Hepatocyte (in vitro differentiated cells): Measurements from ENCODE around the gene CBX3. TPM values are rescaled to one million over a fixed set of nuclear protein-coding genes. Genes with fewer than 3 reads are reported as not detected.
"Not testable (repeated sequence)": the region's sequence is repeated elsewhere in the genome, so short reads cannot be mapped to it uniquely, and the experiment has no call there.

Source experiments
- DNase-seq: peaks from one replicate; pipeline ENCODE4 v3.0.0-alpha.2; 2016; ENCODE audit warnings: low spot score
- H2AFZ ChIP-seq: fragments of 200-600 bp; sonication (generic); 2 replicates; pipeline ENCODE4 v1.6.0; 2016; ENCODE audit warnings: antibody characterized with exemption, mild to moderate bottlenecking
- H3K27ac ChIP-seq: fragments of 200-600 bp; sonication (generic); 2 replicates; pipeline ENCODE4 v1.5.1; 2016; ENCODE audit warnings: mild to moderate bottlenecking
- H3K27me3 ChIP-seq: fragments of 200-600 bp; sonication (generic); 2 replicates; pipeline ENCODE4 v1.6.1; 2016
- H3K36me3 ChIP-seq: fragments of 200-600 bp; sonication (generic); replicated peaks from 2 replicates; pipeline ENCODE4 v1.5.1; 2016; ENCODE audit warnings: low read depth; ENCODE audit not compliant: insufficient read depth
- H3K4me1 ChIP-seq: fragments of 200-600 bp; sonication (generic); 2 replicates; pipeline ENCODE4 v1.5.1; 2016; ENCODE audit warnings: mild to moderate bottlenecking, moderate library complexity; ENCODE audit not compliant: insufficient read depth
- H3K4me2 ChIP-seq: fragments of 200-600 bp; sonication (generic); 2 replicates; pipeline ENCODE4 v1.6.0; 2016
- H3K4me3 ChIP-seq: fragments of 200-600 bp; sonication (generic); 2 replicates; pipeline ENCODE4 v1.5.1; 2016; ENCODE audit warnings: mild to moderate bottlenecking
- H3K79me2 ChIP-seq: fragments of 200-600 bp; sonication (generic); 2 replicates; pipeline ENCODE4 v1.6.0; 2017; ENCODE audit warnings: mild to moderate bottlenecking
- H3K9me2 ChIP-seq: fragments of 200-600 bp; sonication (generic); replicated peaks from 2 replicates; pipeline ENCODE4 v1.6.0; 2017; ENCODE audit warnings: mild to moderate bottlenecking; ENCODE audit not compliant: insufficient read depth
- H3K9me3 ChIP-seq: fragments of 200-600 bp; sonication (generic); 2 replicates; pipeline ENCODE4 v1.5.1; 2016; ENCODE audit warnings: low read depth, mild to moderate bottlenecking
- H4K20me1 ChIP-seq: fragments of 200-600 bp; sonication (generic); 2 replicates; pipeline ENCODE4 v1.6.0; 2016; ENCODE audit warnings: mild to moderate bottlenecking; ENCODE audit not compliant: insufficient read depth, poor library complexity, severe bottlenecking
- EZH2 ChIP-seq: fragments of 200-600 bp; sonication (generic); IDR thresholded peaks from 2 replicates; pipeline ENCODE4 v1.6.1; 2016; ENCODE audit warnings: antibody characterized with exemption, mild to moderate bottlenecking, borderline replicate concordance
- EZH2phosphoT487 ChIP-seq: fragments of 200-600 bp; sonication (generic); IDR thresholded peaks from one replicate; pipeline ENCODE4 v1.6.1; 2018; ENCODE audit warnings: antibody characterized with exemption, mild to moderate bottlenecking, low read depth, moderate library complexity; ENCODE audit not compliant: unreplicated experiment, severe bottlenecking
- WGBS: methylation state at CpG from one replicate; pipeline ENCODE4 v1.1.6; 2016; ENCODE audit warnings: low lambda C conversion rate; ENCODE audit errors: missing lambda C conversion rate; 5-methylcytosine and 5-hydroxymethylcytosine counted together
- polyA plus RNA-seq: library from polyadenylated mRNA; unstranded; fragments of >200 nt; fragmentation: Nextera tagmentation; extraction: Ambion mirVana; gene quantifications from 2 replicates; pipeline ENCODE4 v1.2.1, GENCODE V29; 2016
- total RNA-seq: library from RNA; depleted of rRNA; stranded (reverse); fragments of >200 nt; gene quantifications from 2 replicates; pipeline ENCODE4 v1.2.3, GENCODE V29; 2014
- TF ChIP-seq, protein P1 (sequence below): fragments of 200-600 bp; sonication (generic); IDR thresholded peaks from 2 replicates; pipeline ENCODE4 v1.5.1; 2016; ENCODE audit warnings: antibody characterized with exemption, mild to moderate bottlenecking; ENCODE audit not compliant: poor library complexity

Gene CBX3
- total and polyA plus RNA-seq, 2 experiments from 2014 or later = 120 to 165 TPM

DNA sequence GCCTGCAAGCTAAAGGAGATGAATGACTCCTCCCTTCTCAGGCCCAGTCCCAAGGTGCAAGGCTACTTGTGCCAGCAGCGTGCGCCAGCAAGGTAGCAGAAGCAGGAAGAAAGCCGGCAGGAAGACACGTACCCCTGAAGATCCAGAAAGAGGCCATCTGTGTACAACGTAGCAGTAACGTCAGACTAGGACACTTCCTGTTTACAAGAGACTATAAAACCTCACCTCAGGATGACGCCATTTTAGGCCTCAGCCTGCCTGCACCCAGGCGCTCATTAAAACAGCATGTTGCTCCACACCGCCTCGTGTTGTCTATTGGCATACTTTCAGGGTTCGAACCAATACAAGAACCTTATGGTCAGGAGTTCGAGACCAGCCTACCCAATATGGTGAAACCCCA lies 48.7 kb downstream of the CBX3 start:
- no peak overlapping the region for H2AFZ ChIP-seq
- no peaks in the 10 kb centered on the region for H4K20me1 ChIP-seq
- no peaks in the 10 kb centered on the region for H3K27me3 ChIP-seq
- no peaks in the 10 kb centered on the region for H3K9me3 ChIP-seq
- no peak overlapping the region for H3K4me3 ChIP-seq
- no peak for TF ChIP-seq EZH2phosphoT487
- TF ChIP-seq, protein P1, sequence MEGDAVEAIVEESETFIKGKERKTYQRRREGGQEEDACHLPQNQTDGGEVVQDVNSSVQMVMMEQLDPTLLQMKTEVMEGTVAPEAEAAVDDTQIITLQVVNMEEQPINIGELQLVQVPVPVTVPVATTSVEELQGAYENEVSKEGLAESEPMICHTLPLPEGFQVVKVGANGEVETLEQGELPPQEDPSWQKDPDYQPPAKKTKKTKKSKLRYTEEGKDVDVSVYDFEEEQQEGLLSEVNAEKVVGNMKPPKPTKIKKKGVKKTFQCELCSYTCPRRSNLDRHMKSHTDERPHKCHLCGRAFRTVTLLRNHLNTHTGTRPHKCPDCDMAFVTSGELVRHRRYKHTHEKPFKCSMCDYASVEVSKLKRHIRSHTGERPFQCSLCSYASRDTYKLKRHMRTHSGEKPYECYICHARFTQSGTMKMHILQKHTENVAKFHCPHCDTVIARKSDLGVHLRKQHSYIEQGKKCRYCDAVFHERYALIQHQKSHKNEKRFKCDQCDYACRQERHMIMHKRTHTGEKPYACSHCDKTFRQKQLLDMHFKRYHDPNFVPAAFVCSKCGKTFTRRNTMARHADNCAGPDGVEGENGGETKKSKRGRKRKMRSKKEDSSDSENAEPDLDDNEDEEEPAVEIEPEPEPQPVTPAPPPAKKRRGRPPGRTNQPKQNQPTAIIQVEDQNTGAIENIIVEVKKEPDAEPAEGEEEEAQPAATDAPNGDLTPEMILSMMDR = no peak
- no peak for TF ChIP-seq EZH2
- H3K9me2 ChIP-seq = no peaks in the 10 kb centered on the region
- no peak overlapping the region for H3K27ac ChIP-seq
- 87% methylated on average over 12 of the region's 12 CpGs for WGBS
- no peak for DNase-seq
- H3K4me1 ChIP-seq = no peaks in the 10 kb centered on the region
- no peaks in the 10 kb centered on the region for H3K36me3 ChIP-seq
- H3K4me2 ChIP-seq = no peak overlapping the region
- no peaks in the 10 kb centered on the region for H3K79me2 ChIP-seq

DNA sequence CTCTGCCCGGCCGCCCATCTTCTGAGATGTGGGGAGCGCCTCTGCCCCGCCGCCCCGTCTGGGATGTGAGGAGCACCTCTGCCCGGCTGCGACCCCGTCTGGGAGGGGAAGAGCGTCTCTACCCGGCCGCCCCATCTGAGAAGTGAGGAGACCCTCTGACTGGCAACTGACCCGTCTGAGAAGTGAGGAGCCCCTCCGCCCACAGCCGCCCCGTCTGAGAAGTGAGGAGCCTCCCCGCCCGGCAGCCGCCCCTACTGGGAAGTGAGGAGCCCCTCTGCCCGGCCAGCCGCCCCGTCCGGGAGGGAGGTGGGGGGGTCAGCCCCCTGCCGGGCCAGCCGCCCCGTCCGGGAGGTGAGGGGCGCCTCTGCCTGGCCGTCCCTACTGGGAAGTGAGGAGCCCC lies 60.3 kb downstream of the CBX3 start:
- H3K4me3 ChIP-seq, H3K9me2 ChIP-seq, H3K27me3 ChIP-seq, H3K4me2 ChIP-seq, H3K4me1 ChIP-seq, H3K79me2 ChIP-seq, H4K20me1 ChIP-seq, H3K36me3 ChIP-seq, H3K27ac ChIP-seq, DNase-seq, H3K9me3 ChIP-seq, H2AFZ ChIP-seq: not testable (repeated sequence)
- WGBS = no CpG with 5 or more reads among the region's 29 CpGs

Other genes starting within 250 kb of the CBX3 start
- gene NFE2L3, start 49.5 kb upstream of the CBX3 start, total RNA-seq = 10.0 and 10.8 TPM in 2 replicates
- gene NFE2L3, start 49.5 kb upstream of the CBX3 start, polyA plus RNA-seq = 4.7 and 6.5 TPM in 2 replicates
- gene HNRNPA2B1, start 999 bp upstream of the CBX3 start, total RNA-seq = 193 and 215 TPM in 2 replicates
- 553 and 625 TPM in 2 replicates for gene HNRNPA2B1, start 999 bp upstream of the CBX3 start, polyA plus RNA-seq
- 6.3 and 8.2 TPM in 2 replicates for gene SNX10, start 90.1 kb downstream of the CBX3 start, total RNA-seq
- 5.4 and 6.1 TPM in 2 replicates for gene SNX10, start 90.1 kb downstream of the CBX3 start, polyA plus RNA-seq